ENCODE results near the gene GSTM3.
"Not testable (repeated sequence)": the region's sequence is repeated elsewhere in the genome, so short reads cannot be mapped to it uniquely, and the experiment has no call there.

Gene GSTM3

DNA sequence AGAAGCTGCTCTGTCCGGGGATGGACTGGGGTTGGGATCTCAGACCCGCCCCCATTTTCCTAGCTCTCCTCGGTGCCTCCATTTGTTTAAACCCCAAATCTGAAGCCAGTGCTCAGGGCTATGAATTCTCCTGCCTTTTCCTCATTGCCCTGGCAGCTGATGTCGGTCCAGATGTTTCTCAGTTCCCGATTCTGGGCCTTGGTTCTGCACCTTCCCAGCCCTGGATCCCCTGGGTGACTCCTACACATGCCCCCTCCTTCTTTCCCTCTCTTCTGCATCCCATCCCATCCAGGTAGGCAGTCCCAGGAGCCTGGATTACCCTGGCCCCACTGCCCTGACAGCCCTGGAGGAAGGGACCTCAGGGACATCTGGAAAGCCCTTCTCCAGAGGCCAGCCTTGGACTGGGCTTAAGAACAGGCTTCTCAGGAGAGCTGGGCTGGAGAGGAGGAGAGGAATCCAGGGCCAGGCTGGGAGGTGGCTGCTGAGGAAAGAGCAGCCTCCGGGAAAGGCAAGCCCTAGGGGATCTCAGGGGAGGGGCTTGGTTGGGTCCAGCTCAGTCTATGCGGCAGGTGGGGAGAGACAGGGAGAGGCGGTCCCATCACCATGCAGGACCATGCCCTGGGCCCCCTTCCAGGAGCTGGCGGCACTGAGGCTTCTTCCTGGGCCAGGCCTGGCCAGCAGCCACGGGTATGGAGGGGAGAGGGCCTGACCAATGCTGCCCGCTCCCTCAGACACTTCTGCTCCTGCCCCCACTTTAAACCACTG lies 29.7 kb upstream of the GSTM3 start:
- H3K4me1 ChIP-seq: peaks cover 0 to 22% (median 2%) of the 10 kb centered on the region in 4 donors
- H3K36me3 ChIP-seq: no peaks in the 10 kb centered on the region
- no peak overlapping the region for H3K27ac ChIP-seq
- no peaks in the 10 kb centered on the region for H3K27me3 ChIP-seq
- H3K4me3 ChIP-seq: no peak overlapping the region
- no peaks in the 10 kb centered on the region for H3K9me3 ChIP-seq
- TF ChIP-seq, protein P1, sequence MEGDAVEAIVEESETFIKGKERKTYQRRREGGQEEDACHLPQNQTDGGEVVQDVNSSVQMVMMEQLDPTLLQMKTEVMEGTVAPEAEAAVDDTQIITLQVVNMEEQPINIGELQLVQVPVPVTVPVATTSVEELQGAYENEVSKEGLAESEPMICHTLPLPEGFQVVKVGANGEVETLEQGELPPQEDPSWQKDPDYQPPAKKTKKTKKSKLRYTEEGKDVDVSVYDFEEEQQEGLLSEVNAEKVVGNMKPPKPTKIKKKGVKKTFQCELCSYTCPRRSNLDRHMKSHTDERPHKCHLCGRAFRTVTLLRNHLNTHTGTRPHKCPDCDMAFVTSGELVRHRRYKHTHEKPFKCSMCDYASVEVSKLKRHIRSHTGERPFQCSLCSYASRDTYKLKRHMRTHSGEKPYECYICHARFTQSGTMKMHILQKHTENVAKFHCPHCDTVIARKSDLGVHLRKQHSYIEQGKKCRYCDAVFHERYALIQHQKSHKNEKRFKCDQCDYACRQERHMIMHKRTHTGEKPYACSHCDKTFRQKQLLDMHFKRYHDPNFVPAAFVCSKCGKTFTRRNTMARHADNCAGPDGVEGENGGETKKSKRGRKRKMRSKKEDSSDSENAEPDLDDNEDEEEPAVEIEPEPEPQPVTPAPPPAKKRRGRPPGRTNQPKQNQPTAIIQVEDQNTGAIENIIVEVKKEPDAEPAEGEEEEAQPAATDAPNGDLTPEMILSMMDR (IDR thresholded peaks at IDR 0.05): no peak
- DNase-seq: peak in 1 of 2 donors; percentile 55
- intact Hi-C loops (cut with DNase I; ENCODE audit: low total_unique reads): loop anchor here (5.0 kb wide), 2 partner anchors 128 to 223 kb away; partner anchors contain the start of gene GNAI3

DNA sequence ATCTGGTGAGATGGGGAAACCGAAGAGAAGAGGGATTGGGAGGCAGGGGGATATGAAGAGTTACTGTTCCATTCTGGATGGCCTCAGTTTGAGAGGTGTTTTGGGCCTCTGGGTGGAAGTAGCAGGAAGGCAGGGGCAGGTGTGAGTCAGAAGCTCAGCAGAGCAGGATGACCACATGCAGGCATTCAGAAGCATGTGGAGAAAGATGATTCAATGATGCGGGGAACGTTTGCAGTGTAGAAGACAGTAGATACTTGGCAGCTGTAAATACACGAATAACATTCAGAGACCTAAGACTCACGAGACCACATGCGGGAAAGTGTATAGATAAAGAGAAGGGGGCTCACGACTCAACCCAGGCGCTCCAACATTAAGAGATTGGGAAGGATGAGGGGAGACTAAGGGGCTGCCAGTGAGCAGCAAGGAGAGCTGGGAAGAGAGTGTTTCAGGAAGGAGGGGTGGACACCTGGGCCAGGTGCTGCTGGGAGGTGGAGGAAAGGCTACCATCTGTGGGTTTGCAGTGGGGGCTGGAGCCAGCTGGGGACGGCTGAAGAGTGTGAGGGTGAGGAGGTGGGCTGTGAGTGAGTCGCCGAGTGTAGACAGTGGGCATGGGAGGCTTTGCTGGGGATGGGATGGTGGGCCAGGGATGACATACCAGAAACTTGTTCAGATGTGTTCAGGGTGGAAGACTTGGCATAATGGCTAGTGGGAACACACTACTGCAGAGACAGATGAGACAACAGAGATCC lies 28.7 kb upstream of the GSTM3 start:
- TF ChIP-seq, protein P1 (IDR thresholded peaks at IDR 0.05): no peak
- no peaks in the 10 kb centered on the region for H3K9me3 ChIP-seq
- no peak for DNase-seq
- H3K4me3 ChIP-seq: no peak overlapping the region
- H3K27ac ChIP-seq: no peak overlapping the region
- no peaks in the 10 kb centered on the region for H3K36me3 ChIP-seq
- peaks cover 0 to 22% (median 2%) of the 10 kb centered on the region in 4 donors for H3K4me1 ChIP-seq
- intact Hi-C loops (cut with DNase I; ENCODE audit: low total_unique reads): loop anchor here (5.0 kb wide), 2 partner anchors 127 to 222 kb away; partner anchors contain the start of gene GNAI3
- H3K27me3 ChIP-seq: no peaks in the 10 kb centered on the region

DNA sequence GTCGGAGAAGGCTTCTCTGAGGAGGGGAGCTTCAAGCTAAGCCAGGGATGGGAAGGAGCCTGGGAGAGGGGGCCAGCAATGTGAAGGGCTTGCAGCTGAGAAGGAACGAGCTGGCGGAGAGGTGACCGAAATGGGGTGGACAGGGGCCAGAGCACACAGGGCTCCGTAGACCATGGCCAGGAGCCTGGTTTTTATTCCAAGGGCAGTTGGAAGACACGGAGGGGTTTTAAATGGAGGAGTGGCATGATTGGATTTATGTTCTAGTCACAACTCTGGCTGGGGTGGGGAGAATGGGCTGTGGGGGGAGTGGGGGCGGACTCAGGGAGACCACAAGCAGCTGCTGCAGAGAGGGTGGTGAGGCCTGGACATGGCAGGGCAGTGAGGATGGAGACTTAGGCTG lies 28.0 kb upstream of the GSTM3 start:
- intact Hi-C loops (cut with DNase I; ENCODE audit: low total_unique reads): no loop called here
- H3K9me3 ChIP-seq: no peaks in the 10 kb centered on the region
- H3K27me3 ChIP-seq: no peaks in the 10 kb centered on the region
- peak in 1 of 2 donors; percentile 40 for DNase-seq
- no peaks in the 10 kb centered on the region for H3K36me3 ChIP-seq
- H3K27ac ChIP-seq: no peak overlapping the region
- TF ChIP-seq, protein P1 (IDR thresholded peaks at IDR 0.05): no peak
- H3K4me1 ChIP-seq: peaks cover 0 to 21% (median 2%) of the 10 kb centered on the region in 4 donors
- no peak overlapping the region for H3K4me3 ChIP-seq

GRCh38 chr1:109768335-109768650 lies 27.5 kb upstream of the GSTM3 start:
- Histone ChIP-seq H3K9me3 (no peaks in the 10 kb centered on the region), H3K27ac (no peak overlapping the region), H3K36me3 (no peaks in the 10 kb centered on the region), H3K4me3 (no peak overlapping the region), H3K27me3 (no peaks in the 10 kb centered on the region), H3K4me1 (peaks cover 0 to 15% (median 2%) of the 10 kb centered on the region in 4 donors)
- intact Hi-C loops (cut with DNase I; ENCODE audit: low total_unique reads): no loop called here
- TF ChIP-seq, protein P1 (IDR thresholded peaks at IDR 0.05): no peak
- no peak for DNase-seq

DNA sequence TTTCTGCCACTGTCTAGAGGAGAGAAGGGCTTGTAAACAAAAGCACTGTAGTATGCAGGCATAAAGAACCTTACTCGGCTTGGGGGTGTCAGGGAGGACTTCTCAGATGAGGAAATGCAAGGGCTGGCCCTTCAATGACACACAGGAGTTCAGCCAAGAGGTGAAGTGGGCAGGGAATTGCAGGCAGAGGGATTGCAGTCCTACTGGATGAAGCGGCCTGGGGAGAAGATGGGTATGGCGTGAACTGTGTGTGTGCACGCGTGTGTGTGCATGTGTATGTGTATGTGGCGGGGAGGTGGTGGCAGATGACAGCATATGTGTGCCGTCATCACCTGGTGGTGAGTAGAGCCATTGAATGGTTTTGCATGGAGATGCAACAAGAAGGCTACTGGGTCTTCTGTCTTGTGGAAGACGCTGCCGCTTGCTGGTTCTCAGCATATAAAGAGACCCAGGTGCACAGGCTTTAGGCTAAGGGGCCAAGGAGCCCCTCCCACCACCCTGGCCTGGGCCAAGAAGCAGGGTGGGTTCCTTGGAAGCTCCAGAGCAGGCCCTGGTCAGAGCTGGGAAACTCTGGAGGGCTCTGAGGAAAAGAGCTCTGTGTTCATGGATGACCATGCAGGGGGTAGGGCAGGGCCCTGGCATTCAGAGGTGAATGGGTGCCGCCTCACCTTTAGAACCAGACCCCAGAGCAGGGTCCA lies 26.9 kb upstream of the GSTM3 start:
- no peaks in the 10 kb centered on the region for H3K36me3 ChIP-seq
- peaks cover 0 to 15% (median 2%) of the 10 kb centered on the region in 4 donors for H3K4me1 ChIP-seq
- peak in 1 of 2 donors; percentile 53 for DNase-seq
- H3K9me3 ChIP-seq: no peaks in the 10 kb centered on the region
- H3K27me3 ChIP-seq: no peaks in the 10 kb centered on the region
- TF ChIP-seq, protein P1 (IDR thresholded peaks at IDR 0.05): no peak
- H3K27ac ChIP-seq: peak overlapping the region; percentile 35 to 53
- intact Hi-C loops (cut with DNase I; ENCODE audit: low total_unique reads): no loop called here
- no peak overlapping the region for H3K4me3 ChIP-seq

GRCh38 chr1:109766991-109767636 lies 26.3 kb upstream of the GSTM3 start:
- Histone ChIP-seq H3K4me1 (peaks cover 0 to 15% (median 2%) of the 10 kb centered on the region in 4 donors), H3K27ac (peak overlapping the region; percentile 35 to 53)
- H3K27me3 ChIP-seq; H3K4me3 ChIP-seq; intact Hi-C loops (cut with DNase I; ENCODE audit: low total_unique reads); H3K36me3 ChIP-seq; H3K9me3 ChIP-seq: not testable (repeated sequence)
- DNase-seq: peak in 1 of 2 donors; percentile 52
